ENCODE measurements around the gene ABL1. TPM values are rescaled to one million over a fixed set of nuclear protein-coding genes. Genes with fewer than 3 reads are reported as not detected.

Gene ABL1
- polyA plus RNA-seq, 1 donor: 72.6 TPM

GRCh38 chr9:130917168-130917960 is 82.3 kb downstream of the ABL1 start:
- no peak for DNase-seq

DNA sequence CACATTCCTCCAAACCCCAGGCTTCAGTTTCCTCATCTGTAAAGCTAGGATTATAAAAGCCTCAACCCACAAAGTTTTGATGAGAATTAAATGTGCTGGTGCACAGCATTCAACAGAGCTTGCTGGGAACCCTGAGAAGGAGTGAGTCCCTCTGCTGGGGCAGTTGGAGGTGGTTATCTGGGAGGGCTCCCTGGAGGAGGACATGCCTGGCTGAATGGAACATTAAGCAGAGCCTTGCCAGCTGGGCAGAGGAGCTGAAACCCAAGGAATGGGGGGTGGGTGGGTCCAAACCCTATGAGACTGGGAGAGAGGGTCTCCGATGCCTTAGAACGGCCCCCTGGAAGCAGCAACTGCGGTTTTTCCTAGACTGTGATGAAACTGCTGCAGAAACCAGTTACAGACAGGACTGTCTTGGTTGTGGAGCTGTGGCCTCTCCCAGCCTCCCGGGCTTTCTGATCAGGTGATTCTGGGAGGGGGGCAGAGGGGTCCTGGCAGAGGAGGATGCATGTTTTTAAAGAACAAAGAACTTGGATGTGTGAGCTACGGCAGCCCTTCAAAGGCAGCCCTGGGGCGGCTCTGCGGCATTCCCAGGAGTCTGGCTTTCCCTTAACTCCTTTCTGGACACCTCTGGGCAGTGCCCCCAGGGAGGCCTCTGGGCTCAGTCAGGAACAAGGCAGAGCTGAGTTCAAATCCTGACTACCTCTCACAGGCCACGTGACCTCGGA is 83.2 kb downstream of the ABL1 start:
- no peak for DNase-seq

DNA sequence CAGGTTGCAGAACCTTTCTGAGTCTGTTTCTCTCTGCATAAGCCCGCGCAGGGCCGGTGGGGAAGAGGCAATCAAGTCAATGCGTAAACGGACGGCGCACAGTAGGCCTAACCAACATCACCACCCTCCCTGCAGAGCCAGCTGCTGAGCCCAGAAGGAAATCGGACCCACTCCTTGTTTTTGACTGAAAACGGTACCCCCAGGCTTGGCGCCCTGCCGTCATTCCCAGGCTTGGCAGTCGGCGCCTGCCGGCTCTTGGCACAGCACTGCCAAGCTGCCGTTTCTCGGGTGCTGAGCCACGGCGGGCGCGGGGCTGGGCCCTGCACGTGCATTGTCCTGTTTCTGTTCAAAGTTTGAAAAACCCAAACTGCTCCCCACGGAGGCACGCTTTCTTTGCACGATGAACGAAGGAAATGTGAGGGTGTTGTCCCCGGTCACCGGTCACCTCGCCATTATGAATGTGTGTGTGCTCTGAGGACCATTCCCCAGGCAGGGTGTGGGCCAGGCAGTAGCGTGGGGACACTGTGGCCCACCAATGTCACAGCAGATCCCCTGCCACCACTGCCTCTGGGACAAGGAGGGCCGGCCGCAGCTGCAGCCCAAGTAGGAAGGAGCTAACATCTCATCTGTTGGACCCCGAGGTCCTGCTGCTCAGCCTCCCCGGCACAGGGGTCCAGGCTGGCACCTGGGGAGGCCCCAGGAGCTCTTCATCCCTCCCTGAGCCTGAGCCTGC is 83.9 kb downstream of the ABL1 start:
- DNase-seq: no peak

- no peak for DNase-seq
These were observed 84.6 kb downstream of the ABL1 start for GRCh38 chr9:130919559-130920145.

GRCh38 chr9:130920233-130920632 is 85.2 kb downstream of the ABL1 start:
- DNase-seq: no peak

DNA sequence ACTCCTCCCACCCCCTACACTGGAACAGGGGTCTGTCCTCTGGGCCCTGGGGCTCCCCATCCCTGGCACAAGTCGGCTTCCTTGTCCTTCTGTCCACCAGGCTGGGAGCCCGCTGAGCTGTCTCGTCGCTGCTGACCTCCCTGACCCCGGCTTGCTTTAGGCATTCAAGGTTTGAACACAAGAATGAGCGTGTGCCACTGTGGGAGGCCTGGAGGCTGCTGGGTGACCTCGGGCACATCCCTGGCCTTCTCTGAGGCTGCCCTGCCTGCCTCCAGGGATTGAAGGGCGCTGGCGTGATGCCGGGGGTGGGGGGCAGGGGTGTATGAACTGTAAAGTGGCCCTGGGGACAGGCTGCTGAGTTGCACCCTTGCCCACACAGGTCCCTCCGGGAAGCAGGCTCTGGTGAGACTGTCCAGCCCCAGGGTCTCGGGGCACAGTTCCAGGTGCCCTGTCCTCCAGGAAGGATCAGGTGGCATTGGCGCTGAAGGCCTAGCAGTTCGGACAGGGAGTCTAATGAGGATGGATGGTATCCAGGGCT is 85.8 kb downstream of the ABL1 start:
- no peak for DNase-seq

DNA sequence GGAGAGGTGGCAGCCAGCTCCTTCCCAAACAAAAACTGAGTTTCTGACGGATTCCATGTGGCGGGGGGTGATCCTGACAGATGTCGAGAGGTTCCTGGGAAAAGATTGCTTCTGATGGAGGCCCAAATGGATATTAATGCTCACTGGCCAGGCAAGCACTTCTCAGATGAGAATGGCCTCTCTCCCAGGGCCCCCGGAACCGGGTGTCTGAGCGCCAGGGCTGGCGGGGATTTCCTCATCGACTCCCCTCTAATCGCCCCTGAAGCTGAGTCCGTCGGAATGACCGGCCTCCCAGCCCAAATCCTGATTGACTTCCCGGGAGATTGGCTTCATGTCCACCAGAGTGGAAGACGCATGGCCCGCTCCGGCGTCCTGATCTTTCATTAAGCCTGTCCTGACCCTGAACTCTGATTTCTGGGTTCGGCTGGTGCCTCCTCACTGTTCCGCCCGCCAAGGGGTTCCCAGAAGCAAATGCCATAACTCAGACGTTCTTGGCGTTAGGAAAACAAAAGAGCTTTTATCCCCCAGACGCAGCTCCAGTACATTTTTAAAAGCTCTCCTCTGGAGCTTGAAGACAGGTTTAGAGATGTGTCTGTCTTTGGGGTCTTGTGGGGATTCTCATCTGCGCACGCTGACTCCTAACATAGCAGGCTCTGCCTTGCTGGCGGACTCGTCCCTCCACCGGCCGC is 86.4 kb downstream of the ABL1 start:
- DNase-seq: no peak

- DNase-seq: no peak
These were observed 87.2 kb downstream of the ABL1 start for GRCh38 chr9:130921989-130922892.

DNA sequence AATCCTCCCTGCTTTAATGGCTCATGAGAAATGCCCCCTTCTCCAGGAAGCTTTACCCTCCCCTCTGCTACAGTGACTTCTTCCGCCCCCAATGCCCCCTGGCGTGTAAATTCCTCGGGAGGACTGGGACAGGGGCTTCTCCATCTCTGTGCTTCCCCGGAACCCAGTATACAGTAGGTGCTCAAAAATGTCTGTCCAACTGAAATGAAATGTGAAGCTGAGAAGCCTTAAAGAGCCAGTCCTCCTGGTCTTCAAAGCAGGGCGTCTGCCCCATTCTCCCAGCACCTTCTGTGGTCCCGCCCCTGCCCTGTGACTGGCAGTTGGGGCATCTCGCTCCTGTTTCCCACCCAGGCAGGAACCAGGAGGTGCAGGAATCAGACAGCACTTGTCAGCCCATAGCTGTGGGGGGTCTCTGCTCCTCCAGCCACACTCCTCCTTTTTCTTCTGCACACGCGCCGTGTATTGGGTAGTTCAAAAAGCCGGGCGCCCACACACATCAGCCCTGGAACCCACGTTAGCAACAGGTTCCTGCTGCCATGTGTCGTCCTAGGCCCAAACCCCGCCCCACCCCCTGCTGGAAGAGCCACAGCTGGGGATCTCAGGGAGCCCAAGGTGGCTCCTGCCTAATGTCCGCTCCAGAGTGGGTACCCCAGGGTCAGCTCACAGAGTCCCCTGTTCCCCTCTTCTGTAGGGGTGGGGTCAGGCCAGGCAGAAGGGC is 88.0 kb downstream of the ABL1 start:
- DNase-seq: no peak

GRCh38 chr9:130923611-130924447 is 88.8 kb downstream of the ABL1 start:
- no peak for DNase-seq

GRCh38 chr9:130924448-130924788 is 89.4 kb downstream of the ABL1 start:
- DNase-seq: no peak

- DNase-seq: no peak
These were observed 90.1 kb downstream of the ABL1 start for GRCh38 chr9:130925050-130925678.

GRCh38 chr9:130927338-130927737 is 92.3 kb downstream of the ABL1 start:
- no peak for DNase-seq

DNA sequence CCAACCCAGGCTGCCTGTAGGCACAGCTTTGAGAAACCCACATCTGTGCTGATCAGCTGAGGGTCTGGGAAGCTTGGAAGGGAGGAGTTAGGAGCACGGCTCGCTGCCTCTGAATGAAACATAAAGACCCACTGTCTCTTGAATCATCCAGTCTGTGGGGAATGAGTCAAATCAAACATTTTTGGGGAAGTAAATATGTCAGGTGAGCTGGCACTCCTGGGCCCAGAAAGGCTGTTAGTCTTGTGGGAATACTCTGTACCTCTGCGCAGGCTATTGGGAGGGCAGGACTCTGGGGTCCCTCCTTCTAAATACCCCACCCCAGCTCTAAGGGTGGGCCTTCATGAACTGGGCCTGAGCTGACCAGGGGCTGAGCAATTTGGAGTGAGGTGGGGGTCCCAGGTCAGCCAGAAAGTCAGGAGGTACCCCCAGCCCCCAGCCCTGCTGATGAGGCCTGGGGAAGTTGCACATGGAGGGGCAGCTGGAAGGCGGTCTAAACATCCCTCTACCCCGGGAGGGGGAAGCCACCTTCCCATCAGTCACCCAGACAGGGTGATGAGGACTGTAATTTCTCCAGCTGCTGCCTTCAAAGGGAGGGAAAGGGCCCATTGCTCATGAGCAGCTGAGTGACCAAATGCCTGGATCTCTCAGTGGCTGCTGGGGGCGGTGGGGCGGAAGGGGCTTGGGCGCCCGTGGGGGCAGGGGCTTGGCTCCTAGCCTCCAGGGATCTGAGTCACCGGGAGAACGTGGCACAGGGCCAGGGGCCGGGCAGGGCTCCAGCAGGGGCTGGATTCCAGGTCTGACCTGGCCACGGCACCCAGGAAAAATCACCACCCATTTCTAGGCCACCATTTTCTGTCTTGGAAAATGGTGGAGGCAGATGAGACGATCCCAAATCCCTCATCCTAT is 93.2 kb downstream of the ABL1 start:
- DNase-seq: no peak

- no peak for DNase-seq
These were observed 94.6 kb downstream of the ABL1 start for GRCh38 chr9:130929571-130930038.

DNA sequence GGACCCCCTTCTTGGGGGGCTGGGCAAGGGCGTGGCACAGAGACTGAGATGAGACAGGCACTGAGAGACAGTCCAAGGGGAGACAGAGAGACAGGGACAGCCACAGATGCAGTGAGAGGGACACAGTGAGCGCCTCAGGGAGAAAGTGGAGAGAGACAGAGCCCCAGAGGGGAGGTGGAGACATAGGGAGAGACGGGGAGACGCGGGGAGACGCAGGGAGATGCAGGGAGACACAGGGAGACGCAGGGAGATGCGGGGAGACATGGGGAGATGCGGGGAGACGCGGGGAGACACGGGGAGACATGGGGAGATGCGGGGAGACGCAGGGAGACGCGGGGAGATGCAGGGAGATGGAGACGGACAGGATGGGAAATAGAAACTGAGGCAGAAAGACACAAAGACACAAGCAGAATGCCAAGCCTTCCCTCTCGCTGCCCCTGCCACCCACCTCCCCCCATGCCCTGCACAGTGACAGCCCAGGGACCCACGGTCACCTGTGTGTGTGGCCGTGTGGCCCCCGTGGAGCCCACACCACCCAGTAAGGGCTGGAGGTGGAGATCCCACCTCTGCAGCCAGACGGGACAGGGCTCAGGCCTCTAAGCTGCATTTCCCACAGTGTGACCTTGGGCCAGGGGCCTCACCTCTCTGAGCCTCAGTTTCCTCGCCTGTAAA is 95.2 kb downstream of the ABL1 start:
- DNase-seq: no peak
